HS-5 (cell line): ENCODE results near the gene EML6.
"Not testable (repeated sequence)": the region's sequence is repeated elsewhere in the genome, so short reads cannot be mapped to it uniquely, and the experiment has no call there.

Experiments used
- DNase-seq: peaks from one replicate; pipeline ENCODE4 v3.0.0-alpha.2; 2012; ENCODE audit warnings: low read depth

The EML6 gene

DNA sequence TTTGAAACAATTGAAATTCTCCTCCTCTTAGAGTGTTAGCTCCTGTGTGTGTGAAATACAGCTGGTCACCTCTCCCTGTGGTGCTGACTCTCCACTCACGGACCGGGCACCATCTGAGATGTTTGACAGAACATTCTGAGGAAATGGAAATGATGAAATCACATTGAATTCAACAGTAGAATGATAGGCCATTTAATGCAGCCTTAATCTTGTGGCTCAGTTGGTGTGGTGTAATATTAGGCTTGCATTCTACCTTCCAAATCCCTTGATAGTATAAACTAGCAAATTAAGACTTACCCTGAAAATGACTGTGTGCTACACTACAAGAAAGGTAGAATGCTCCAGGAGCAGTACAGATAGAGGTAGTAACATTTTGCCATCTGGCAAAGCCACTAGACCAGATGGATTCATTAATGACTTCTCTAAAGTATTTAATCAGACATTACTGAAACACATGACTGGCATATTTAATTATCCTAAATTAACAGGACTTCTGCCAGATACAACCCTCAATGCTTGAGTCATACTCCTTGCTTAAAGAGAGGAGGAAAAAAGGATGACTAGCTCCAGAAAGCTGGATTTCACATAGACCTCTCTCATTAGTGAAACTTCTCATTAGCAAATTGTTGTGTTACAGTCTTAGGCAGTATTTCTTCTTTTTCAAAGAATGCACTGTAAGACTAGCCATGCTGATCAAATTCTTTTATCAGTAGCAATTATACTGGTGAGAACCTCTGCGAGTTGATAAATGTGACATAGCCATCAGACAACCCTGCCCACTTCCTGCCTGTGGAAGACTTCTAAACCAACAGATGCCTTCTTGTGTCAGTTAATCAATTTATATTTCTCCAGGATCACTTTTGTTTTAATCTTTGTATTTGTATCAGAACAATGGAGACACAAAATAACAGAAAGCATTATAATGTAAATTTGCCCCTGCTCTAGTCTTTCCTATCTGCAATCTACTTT is 80.6 kb downstream of the EML6 start:
- DNase-seq = no peak

DNA sequence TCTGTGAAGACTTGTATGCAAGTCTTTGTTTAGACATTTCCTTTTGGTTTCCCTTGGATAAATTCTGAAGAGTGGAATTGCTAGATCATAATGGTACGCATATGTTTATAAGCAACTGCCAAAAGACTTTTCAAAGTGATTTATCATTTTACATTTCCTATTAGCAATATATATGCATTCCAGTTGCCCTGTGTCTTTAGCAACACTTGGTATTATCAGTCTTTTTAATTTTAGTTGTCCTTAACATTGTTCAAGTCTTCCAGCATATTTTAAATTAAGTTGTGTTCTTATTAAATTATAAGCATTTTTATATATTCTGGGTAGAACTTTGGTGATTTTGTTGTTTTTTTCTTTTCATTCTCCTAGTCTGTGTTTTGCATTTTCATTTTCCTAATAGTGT is 81.8 kb downstream of the EML6 start:
- DNase-seq = no peak

GRCh38 chr2:54806975-54807374 is 83.5 kb downstream of the EML6 start:
- no peak for DNase-seq

DNA sequence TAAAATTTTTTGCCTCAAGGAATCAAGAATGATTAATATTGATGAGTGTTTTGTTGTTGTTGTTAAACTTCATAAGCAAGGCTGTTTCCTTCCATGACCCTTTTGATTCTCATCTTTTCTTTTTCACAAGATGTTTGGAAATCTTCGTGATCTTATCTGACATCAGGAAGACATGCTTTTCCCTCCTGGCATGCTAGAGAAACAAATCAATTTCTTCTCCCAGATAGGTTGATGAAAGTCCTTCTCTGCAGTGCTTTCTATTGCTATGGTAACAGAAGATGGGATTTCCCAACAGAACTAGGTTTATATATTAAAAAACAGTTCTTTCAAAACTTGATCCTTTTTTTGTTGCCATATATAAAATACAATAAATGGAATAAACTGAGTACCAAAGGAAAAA is 85.2 kb downstream of the EML6 start:
- no peak for DNase-seq

GRCh38 chr2:54809819-54810218 is 86.4 kb downstream of the EML6 start:
- DNase-seq = no peak

DNA sequence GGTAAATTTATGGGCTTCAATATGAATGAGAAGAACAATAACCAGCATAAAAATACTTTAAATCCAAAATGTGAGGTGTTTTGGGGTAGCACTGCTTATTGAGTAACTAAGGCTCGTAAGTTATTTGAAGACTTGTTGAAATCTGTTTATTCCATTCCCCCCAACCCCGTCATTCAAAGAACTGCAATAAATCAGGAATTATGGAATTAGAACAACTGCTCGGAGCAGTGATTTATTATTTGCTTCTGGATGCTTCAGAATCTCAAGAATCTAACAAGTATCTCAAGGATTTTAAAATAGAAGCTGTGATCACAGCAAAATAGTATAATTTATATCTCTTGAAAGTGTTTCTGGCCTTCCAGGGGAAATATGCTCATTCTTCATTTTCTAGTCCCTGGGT is 86.8 kb downstream of the EML6 start:
- no peak for DNase-seq

GRCh38 chr2:54813584-54813983 is 90.1 kb downstream of the EML6 start:
- no peak for DNase-seq

- no peak for DNase-seq
These were observed 91.1 kb downstream of the EML6 start for GRCh38 chr2:54814389-54815147.

DNA sequence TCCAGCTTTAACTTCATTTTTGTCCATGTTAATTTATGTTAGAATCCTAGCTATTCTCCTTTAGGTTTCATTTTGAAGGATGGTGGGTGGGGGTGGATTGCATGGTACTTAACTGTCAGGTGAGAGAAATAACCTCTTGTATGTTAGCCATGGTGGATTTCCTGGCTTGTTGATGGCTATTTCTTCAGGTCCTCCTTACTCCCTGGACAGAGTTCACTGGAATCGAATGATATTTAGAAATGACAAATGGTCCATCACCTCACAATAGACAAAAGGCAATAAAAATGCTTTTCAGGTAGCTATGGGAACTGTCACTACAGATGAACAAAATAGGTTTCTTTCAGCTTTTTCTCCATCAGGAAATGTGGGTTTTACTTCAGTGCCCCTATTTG is 91.7 kb downstream of the EML6 start:
- DNase-seq = no peak

- no peak for DNase-seq
These were observed 94.8 kb downstream of the EML6 start for GRCh38 chr2:54818226-54818625.

DNA sequence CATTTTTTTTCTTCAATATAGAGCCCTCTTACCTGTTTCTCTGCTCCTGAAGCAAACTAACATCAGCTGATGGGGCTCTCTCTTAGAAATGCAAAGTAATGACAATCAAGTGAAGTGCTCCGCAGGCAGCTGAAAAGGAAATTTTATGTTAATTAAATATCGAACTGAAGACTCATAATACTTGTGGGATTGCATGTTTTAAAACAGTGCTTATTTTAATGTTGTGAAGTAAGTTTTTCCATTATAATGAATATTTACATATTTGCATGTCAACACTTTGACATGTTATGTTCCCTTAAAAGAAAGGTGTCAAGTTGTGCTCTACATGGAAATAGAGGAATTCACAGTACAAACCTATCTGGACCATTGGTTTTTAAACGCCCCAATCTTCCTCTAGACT is 97.1 kb downstream of the EML6 start:
- DNase-seq = no peak

- no peak for DNase-seq
These were observed 101.1 kb downstream of the EML6 start for GRCh38 chr2:54824567-54824966.

- no peak for DNase-seq
These were observed 107.1 kb downstream of the EML6 start for GRCh38 chr2:54830546-54830945.

DNA sequence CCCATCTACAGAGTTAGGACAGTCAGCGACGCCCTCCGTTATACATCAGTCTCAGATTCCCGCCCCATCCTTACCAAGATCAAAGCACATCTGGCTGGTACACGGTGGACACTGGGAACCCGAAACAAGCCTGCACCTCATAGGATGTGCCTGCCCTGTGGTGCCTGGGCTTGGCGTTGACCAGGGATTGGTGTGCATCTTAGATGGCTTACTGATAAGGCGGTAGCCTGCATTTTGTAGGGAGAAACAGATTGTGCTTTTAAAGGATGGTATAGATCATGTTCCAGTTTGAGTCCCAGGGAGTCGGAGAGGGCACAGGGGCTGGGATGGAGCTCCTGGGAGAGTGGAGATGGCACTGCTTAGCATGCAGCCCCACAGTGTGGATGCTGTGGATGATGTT is 108.0 kb downstream of the EML6 start:
- no peak for DNase-seq

- no peak for DNase-seq
These were observed 111.3 kb downstream of the EML6 start for GRCh38 chr2:54834721-54835120.

DNA sequence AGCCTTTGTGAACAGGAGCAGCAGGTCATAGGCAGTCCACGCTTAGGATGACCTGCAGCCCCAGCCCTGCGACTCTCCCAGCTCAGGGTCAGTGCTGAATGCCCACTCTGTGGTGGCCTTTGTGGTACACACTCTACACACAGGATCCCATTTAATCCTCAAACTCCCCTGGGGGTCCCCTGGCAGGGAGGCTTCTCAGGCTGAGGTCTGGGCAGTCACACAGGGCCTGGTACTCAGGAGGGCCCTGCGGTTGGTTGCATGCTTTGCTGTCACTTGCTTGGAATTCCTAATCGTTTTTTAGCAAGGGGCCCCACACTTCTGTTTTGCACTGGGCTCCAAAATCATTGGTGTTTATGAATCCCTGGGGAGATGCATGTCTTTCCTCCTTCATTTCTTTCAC is 113.0 kb downstream of the EML6 start:
- DNase-seq = no peak

- peak; percentile 41 for DNase-seq
These were observed 115.1 kb downstream of the EML6 start for GRCh38 chr2:54838585-54839035.

DNA sequence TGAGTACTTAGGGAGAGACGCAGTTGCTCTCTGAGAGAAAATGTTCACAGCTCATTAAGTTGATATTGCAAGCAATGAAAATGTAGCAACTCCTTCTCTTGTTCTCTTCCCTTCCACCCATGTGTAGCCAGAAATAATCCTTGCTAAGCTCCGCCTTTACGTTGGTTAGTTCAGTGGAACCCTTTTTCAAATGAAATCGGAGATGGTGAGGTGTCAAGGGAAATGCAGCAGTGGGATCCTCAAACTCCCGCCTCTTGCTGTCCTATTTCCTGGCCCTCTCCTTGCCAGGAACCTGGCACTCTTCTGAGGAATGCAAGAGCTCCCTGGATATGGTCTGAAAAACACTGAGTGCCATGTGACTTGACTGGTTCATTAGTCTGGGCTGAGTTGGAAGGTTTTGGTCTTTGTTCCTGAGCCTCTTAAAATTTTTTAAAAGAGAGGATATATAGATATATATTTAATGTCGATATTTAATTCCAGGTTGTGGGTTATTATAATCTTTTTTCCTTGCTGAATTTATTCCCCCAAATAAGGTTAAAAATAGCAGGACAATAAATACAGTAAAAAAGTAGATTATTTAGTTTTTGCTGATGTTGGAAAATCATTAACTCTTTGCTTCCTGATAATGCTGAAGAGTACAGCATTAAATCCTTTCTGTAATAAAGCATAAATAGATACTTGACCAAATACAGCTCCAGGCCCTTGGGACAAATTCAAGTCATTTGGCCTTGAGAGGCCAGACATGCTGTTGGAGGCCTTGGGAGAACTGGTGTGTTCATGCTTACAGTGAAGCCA is 116.2 kb downstream of the EML6 start:
- DNase-seq = no peak

DNA sequence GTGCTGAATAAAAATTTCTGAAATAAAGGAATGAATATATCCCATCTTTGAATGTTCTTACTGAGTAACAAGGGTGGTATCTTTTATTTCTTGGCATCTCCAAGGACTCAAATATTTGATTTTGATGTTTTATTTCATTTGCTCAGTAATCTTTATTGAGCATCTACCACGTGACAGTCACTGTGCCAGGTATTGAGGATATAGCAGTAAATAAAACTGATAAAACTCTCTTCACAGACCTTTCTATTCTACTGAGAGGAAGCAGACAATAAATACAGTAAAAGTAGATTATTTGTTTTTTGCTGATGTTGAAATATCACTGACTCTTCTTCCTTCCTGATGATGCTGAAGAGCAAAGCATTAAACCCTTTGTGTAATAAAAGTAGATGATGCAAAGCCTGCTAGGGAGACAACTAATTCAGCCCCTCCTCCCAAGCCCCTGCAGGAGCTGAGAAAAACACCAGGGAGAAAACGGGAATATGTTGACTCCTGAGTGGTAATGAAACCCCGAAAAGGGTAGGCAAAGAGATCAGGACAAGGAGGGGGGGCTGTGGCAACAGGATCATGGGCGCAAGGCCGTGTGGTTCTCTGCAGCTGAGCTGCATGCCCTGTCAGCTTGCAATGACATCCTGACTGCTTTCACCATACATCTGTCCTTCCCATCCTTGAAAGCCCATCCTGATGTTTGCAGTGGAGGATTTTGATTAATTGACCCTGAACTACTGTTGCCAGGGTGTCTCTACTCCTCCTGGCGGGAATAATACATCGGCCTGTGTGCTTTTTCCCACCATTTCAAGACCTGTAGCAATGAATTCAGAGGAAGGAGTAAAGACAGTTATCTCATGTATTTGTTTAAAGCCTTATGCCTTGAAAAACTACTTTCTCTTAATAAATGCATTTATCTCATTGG is 117.4 kb downstream of the EML6 start:
- DNase-seq = no peak

- DNase-seq = not testable (repeated sequence)
These were observed 118.0 kb downstream of the EML6 start for GRCh38 chr2:54841500-54841899.

DNA sequence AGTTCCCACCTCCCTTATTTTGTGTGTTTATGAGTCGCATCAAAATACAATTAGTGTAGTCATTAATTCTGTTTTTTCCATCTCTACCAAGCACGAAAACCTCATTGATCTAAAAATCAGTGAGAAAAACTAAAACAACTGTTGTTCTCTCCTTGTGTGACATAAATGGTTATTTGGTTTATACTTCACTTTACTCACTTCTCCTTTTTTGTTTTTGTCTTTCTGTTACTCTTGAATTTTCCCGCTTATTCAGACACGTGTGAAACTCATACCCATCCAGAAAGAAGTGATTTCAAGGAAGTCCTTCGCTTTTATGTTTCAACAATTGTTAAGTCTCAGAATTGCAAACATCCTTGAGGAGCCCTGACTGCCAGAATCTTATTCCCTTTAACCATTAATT is 121.6 kb downstream of the EML6 start:
- no peak for DNase-seq
